Natural killer cell (primary cell): ENCODE measurements around the gene THBS1. TPM values are rescaled to one million over a fixed set of nuclear protein-coding genes. Genes with fewer than 3 reads are reported as not detected.

Experiments used
- ATAC-seq, 3 donors: fragments of 150-1000 bp in 2 of 3; fragments of 200-7000 bp in 1 of 3; cut with Tn5 transposase; 1 replicate in 1 of 3; 2 replicates in 2 of 3; pipeline ENCODE4 v1.10.0; 2021; ENCODE audit warnings: mild to moderate bottlenecking in 2 of 3, moderate library complexity in 2 of 3
- DNase-seq, 2 donors: peaks; one replicate each; pipeline versions ENCODE4 v3.0.0 to v3.0.0-alpha.2; 2013 to 2021; ENCODE audit warnings: mixed read lengths in 1 of 2
- H3K27ac ChIP-seq: one replicate; pipeline ENCODE4 v1.5.1; 2013; ENCODE audit warnings: mild to moderate bottlenecking, low read length
- H3K27me3 ChIP-seq: one replicate; pipeline ENCODE4 v1.6.1; 2013; ENCODE audit warnings: low read length; ENCODE audit not compliant: control insufficient read depth, insufficient read depth
- H3K36me3 ChIP-seq: one replicate; pipeline ENCODE4 v1.6.1; 2013; ENCODE audit warnings: low read length; ENCODE audit not compliant: control insufficient read depth, insufficient read depth
- H3K4me1 ChIP-seq: one replicate; pipeline ENCODE4 v1.6.1; 2013; ENCODE audit warnings: low read length; ENCODE audit not compliant: control insufficient read depth, insufficient read depth
- H3K4me3 ChIP-seq: one replicate; pipeline ENCODE4 v1.5.1; 2013; ENCODE audit warnings: low read length
- H3K9me3 ChIP-seq: one replicate; pipeline ENCODE4 v1.6.1; 2013; ENCODE audit warnings: low read length; ENCODE audit not compliant: control insufficient read depth, insufficient read depth
- H3K27ac Mint-ChIP-seq, 2 donors: one replicate each; pipeline ENCODE4 v1.8.0; 2022; ENCODE audit warnings: mild to moderate bottlenecking in 2 of 2, mixed read lengths in 2 of 2, moderate library complexity in 1 of 2
- H3K27me3 Mint-ChIP-seq, 2 donors: one replicate each; pipeline ENCODE4 v1.8.0; 2022; ENCODE audit warnings: low read depth in 2 of 2, mixed read lengths in 2 of 2
- H3K36me3 Mint-ChIP-seq: one replicate; pipeline ENCODE4 v1.8.0; 2022; ENCODE audit warnings: mixed read lengths
- H3K4me1 Mint-ChIP-seq, 2 donors: one replicate each; pipeline ENCODE4 v1.8.0; 2022; ENCODE audit warnings: mixed read lengths in 2 of 2
- H3K4me3 Mint-ChIP-seq: one replicate; pipeline ENCODE4 v1.8.0; 2022; ENCODE audit warnings: mild to moderate bottlenecking, moderate library complexity, mixed read lengths
- H3K9me3 Mint-ChIP-seq, 2 donors: one replicate each; pipeline ENCODE4 v1.8.0; 2022; ENCODE audit warnings: mixed read lengths in 2 of 2
- WGBS: methylation state at CpG from one replicate; pipeline ENCODE4 v1.1.7; 2013; ENCODE audit warnings: missing lambda C conversion rate; ENCODE audit not compliant: insufficient coverage; 5-methylcytosine and 5-hydroxymethylcytosine counted together
- intact Hi-C: fragments of 100-400 bp; cut with micrococcal nuclease; formaldehyde crosslinking; loops from one replicate; pipeline ENCODE4 v1.14.2; 2022
- total RNA-seq, 4 donors: library from RNA; stranded (reverse); fragments of 120-200 nt in 1 of 4; gene quantifications; one replicate each; pipeline versions ENCODE4 v1.2.3 to v1.2.4, GENCODE V29; 2013 to 2022
- TF ChIP-seq, protein P1 (sequence below): fragments of 200-600 bp; IDR thresholded peaks from one replicate; pipeline ENCODE4 v1.8.0; 2022; ENCODE audit warnings: antibody characterized with exemption

The THBS1 gene
- total RNA-seq, 3 donors from 2014 or later (not counting 1 experiment from before 2014, with no cell fraction given): 27.1 to 43.3 (median 38.3) TPM

DNA sequence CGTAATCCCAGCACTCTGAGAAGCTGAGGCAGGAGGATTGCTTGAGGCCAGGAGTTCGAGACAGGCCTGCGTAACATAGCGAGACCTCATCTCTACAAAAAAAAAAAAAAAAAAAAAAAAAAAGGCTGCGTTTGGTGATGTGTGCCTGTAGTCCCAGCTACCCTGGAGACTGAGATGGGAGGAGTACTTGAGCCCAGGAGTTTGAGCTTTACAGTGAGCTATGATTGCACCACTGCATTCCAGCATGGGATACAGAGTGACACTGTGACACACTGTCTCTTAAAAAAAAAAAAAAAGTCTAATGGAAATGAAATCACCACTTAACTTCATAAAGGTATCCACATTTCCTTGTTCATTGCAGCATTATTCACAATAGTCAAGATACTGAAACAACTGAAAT, 65.5 kb downstream of the THBS1 start:
- Mint-ChIP-seq H3K9me3 (no peaks in the 10 kb centered on the region), H3K27ac (no peak overlapping the region), H3K4me1 (peaks cover 7 to 8% of the 10 kb centered on the region in 2 donors), H3K36me3 (no peaks in the 10 kb centered on the region), H3K4me3 (no peak overlapping the region), H3K27me3 (no peaks in the 10 kb centered on the region)
- DNase-seq (no peak), ATAC-seq (no peak)
- Histone ChIP-seq H3K9me3 (no peaks in the 10 kb centered on the region), H3K4me3 (no peak overlapping the region), H3K27me3 (no peaks in the 10 kb centered on the region), H3K36me3 (no peaks in the 10 kb centered on the region), H3K4me1 (no peaks in the 10 kb centered on the region), H3K27ac (no peak overlapping the region)
- WGBS: 94% methylated on average over 2 of the region's 5 CpGs
- intact Hi-C loops: no loop called here
- TF ChIP-seq, protein P1, sequence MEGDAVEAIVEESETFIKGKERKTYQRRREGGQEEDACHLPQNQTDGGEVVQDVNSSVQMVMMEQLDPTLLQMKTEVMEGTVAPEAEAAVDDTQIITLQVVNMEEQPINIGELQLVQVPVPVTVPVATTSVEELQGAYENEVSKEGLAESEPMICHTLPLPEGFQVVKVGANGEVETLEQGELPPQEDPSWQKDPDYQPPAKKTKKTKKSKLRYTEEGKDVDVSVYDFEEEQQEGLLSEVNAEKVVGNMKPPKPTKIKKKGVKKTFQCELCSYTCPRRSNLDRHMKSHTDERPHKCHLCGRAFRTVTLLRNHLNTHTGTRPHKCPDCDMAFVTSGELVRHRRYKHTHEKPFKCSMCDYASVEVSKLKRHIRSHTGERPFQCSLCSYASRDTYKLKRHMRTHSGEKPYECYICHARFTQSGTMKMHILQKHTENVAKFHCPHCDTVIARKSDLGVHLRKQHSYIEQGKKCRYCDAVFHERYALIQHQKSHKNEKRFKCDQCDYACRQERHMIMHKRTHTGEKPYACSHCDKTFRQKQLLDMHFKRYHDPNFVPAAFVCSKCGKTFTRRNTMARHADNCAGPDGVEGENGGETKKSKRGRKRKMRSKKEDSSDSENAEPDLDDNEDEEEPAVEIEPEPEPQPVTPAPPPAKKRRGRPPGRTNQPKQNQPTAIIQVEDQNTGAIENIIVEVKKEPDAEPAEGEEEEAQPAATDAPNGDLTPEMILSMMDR: no peak

Other genes with a start within 250 kb of the THBS1 start
- 1 to 10 TPM; 1.1 to 2.3 (median 1.8) TPM for gene FSIP1, start 201.8 kb downstream of the THBS1 start, total RNA-seq